Endometrial microvascular endothelial cells (primary cell): Measurements from ENCODE around the gene GPT2. TPM values are rescaled to one million over a fixed set of nuclear protein-coding genes. Genes with fewer than 3 reads are reported as not detected.
"Not testable (repeated sequence)": the region's sequence is repeated elsewhere in the genome, so short reads cannot be mapped to it uniquely, and the experiment has no call there.

ENCODE experiments used
- in situ Hi-C: cut with HindIII; loops from 2 replicates; pipeline ENCODE4 v1.10.0; 2017; ENCODE audit warnings: low sequenced_read_pairs, low pct_unique_long_range_greater_than_20kb; ENCODE audit errors: inconsistent ontology term
- total RNA-seq: library from RNA; depleted of rRNA; stranded (reverse); fragments of >200 nt; gene quantifications from one replicate; pipeline ENCODE4 v1.2.3, GENCODE V29; 2015; ENCODE audit errors: inconsistent ontology term

The GPT2 gene
- total RNA-seq, 1 donor from 2014 or later: 12.6 TPM

GRCh38 chr16:46915483-46916025, 31.4 kb downstream of the GPT2 start:
- in situ Hi-C loops: no loop called here

GRCh38 chr16:46916980-46917379, 32.8 kb downstream of the GPT2 start:
- in situ Hi-C loops: no loop called here

- in situ Hi-C loops: no loop called here
These were observed 34.2 kb downstream of the GPT2 start for GRCh38 chr16:46918400-46918799.

- in situ Hi-C loops: no loop called here
These were observed 35.0 kb downstream of the GPT2 start for GRCh38 chr16:46918905-46919792.

- in situ Hi-C loops: no loop called here
These were observed 36.4 kb downstream of the GPT2 start for GRCh38 chr16:46920402-46921068.

GRCh38 chr16:46922239-46922638, 38.1 kb downstream of the GPT2 start:
- in situ Hi-C loops: no loop called here

- in situ Hi-C loops: no loop called here
These were observed 39.5 kb downstream of the GPT2 start for GRCh38 chr16:46923513-46924295.

- in situ Hi-C loops: no loop called here
These were observed 40.2 kb downstream of the GPT2 start for GRCh38 chr16:46924402-46924801.

- in situ Hi-C loops: no loop called here
These were observed 42.5 kb downstream of the GPT2 start for GRCh38 chr16:46926470-46927225.

- in situ Hi-C loops: no loop called here
These were observed 43.1 kb downstream of the GPT2 start for GRCh38 chr16:46927273-46927672.

GRCh38 chr16:46928811-46929210, 44.6 kb downstream of the GPT2 start:
- in situ Hi-C loops: no loop called here

- in situ Hi-C loops: no loop called here
These were observed 45.5 kb downstream of the GPT2 start for GRCh38 chr16:46929378-46930332.

GRCh38 chr16:46930861-46931260, 46.7 kb downstream of the GPT2 start:
- in situ Hi-C loops: no loop called here

GRCh38 chr16:46932802-46933201, 48.6 kb downstream of the GPT2 start:
- in situ Hi-C loops: no loop called here

GRCh38 chr16:46937536-46937935, 53.4 kb downstream of the GPT2 start:
- in situ Hi-C loops: no loop called here

GRCh38 chr16:46944713-46945112, 60.6 kb downstream of the GPT2 start:
- in situ Hi-C loops: not testable (repeated sequence)

GRCh38 chr16:46947900-46948547, 63.9 kb downstream of the GPT2 start:
- in situ Hi-C loops: no loop called here
